Measurements from ENCODE around the gene TSPAN33.
"Not testable (repeated sequence)": the region's sequence is repeated elsewhere in the genome, so short reads cannot be mapped to it uniquely, and the experiment has no call there.

The TSPAN33 gene

GRCh38 chr7:129170441-129171021 lies 26.0 kb downstream of the TSPAN33 start:
- DNase-seq = no peak

GRCh38 chr7:129173861-129174260 lies 29.4 kb downstream of the TSPAN33 start:
- DNase-seq = not testable (repeated sequence)

GRCh38 chr7:129176916-129177710 lies 32.6 kb downstream of the TSPAN33 start:
- DNase-seq = no peak

GRCh38 chr7:129184981-129185670 lies 40.6 kb downstream of the TSPAN33 start:
- DNase-seq = peak; percentile 10

GRCh38 chr7:129186749-129187260 lies 42.3 kb downstream of the TSPAN33 start:
- DNase-seq = no peak

- DNase-seq = no peak
Measured at GRCh38 chr7:129187681-129188371, 43.3 kb downstream of the TSPAN33 start.

- DNase-seq = no peak
Measured at GRCh38 chr7:129188372-129188891, 43.9 kb downstream of the TSPAN33 start, which contains the start of gene SMO. SMO (plus strand) TSS chr7:129188633; CDS start chr7:129189152, 519 bp downstream.

GRCh38 chr7:129188892-129189660 lies 44.6 kb downstream of the TSPAN33 start:
- no peak for DNase-seq

GRCh38 chr7:129189661-129190310 lies 45.3 kb downstream of the TSPAN33 start:
- DNase-seq = no peak

- DNase-seq = no peak
Measured at GRCh38 chr7:129191272-129191671, 46.8 kb downstream of the TSPAN33 start.

- no peak for DNase-seq
Measured at GRCh38 chr7:129193892-129194291, 49.4 kb downstream of the TSPAN33 start.

- DNase-seq = no peak
Measured at GRCh38 chr7:129197771-129198170, 53.3 kb downstream of the TSPAN33 start.

- DNase-seq = no peak
Measured at GRCh38 chr7:129199406-129199805, 54.9 kb downstream of the TSPAN33 start.

GRCh38 chr7:129202058-129202777 lies 57.7 kb downstream of the TSPAN33 start:
- no peak for DNase-seq

GRCh38 chr7:129203050-129203741 lies 58.7 kb downstream of the TSPAN33 start:
- DNase-seq = no peak

- DNase-seq = no peak
Measured at GRCh38 chr7:129205126-129205818, 60.8 kb downstream of the TSPAN33 start.

- DNase-seq = no peak
Measured at GRCh38 chr7:129205987-129206785, 61.7 kb downstream of the TSPAN33 start.

- no peak for DNase-seq
Measured at GRCh38 chr7:129208667-129209066, 64.2 kb downstream of the TSPAN33 start.
